ENCODE data around the gene KRTAP4-7.

DNA sequence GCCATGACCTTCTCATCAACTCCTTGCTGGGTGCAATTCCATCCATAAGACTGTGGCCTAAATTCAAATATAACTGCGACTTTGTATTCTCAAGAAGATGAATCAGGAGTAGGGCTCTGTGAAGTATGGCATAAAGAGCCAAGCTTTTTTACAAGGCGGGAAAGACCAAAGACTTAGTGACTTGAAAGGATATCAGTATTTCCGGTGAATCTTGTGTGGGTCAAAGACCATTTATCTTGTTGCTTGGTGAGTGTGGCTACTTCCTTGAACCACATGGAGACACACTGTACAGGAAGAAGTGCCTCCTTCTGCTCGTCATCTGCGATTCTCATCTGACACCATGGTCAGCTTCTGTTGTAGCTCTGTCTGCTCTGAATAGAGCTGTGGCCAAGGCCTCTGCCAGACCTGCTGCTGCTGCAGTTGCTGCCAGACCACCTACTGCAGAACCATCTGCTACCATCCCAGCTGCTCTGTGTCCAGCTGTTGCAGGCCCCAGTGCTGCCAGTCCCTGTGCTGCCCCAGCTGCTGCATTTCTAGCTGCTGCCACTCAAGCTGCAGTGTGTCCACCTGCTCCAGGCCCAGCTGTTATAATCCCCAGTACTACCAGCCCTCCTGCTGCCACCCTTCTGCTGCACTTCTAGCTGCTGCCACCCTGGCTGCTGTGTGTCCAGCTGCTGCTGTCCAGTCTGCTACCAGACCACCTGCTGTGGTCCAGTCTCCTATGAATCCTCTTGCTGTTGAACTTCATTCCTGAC is 12.2 kb upstream of the KRTAP4-7 start:
- TF ChIP-seq, protein P1, sequence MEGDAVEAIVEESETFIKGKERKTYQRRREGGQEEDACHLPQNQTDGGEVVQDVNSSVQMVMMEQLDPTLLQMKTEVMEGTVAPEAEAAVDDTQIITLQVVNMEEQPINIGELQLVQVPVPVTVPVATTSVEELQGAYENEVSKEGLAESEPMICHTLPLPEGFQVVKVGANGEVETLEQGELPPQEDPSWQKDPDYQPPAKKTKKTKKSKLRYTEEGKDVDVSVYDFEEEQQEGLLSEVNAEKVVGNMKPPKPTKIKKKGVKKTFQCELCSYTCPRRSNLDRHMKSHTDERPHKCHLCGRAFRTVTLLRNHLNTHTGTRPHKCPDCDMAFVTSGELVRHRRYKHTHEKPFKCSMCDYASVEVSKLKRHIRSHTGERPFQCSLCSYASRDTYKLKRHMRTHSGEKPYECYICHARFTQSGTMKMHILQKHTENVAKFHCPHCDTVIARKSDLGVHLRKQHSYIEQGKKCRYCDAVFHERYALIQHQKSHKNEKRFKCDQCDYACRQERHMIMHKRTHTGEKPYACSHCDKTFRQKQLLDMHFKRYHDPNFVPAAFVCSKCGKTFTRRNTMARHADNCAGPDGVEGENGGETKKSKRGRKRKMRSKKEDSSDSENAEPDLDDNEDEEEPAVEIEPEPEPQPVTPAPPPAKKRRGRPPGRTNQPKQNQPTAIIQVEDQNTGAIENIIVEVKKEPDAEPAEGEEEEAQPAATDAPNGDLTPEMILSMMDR (conservative IDR thresholded peaks at IDR 0.05; ENCODE audit: low read depth, low read length), result no peak
- TF ChIP-seq FOS (IDR thresholded peaks at IDR 0.05; ENCODE audit: low read depth, low read length) (no peak), POLR2A (IDR thresholded peaks at IDR 0.05; ENCODE audit: low read depth, low read length) (no peak), BHLHE40 (IDR thresholded peaks at IDR 0.05; ENCODE audit: low read depth, low read length) (no peak), MXI1 (IDR thresholded peaks at IDR 0.05; ENCODE audit: borderline replicate concordance, low read depth, low read length) (no peak)
